Measurements from ENCODE around the gene EGR4.
A peak's percentile ranks its signal among the peaks of the same experiment; 100 is the strongest.

The EGR4 gene

GRCh38 chr2:73281244-73281643 is 12.1 kb downstream of the EGR4 start:
- Mint-ChIP-seq H3K4me1 (peaks cover 10% of the 10 kb centered on the region), H3K9me3 (no peaks in the 10 kb centered on the region), H3K4me3 (no peak overlapping the region), H3K27me3 (ENCODE audit: low read depth, poor library complexity) (peaks cover 67% of the 10 kb centered on the region), H3K27ac (no peak overlapping the region), H3K36me3 (ENCODE audit: low read depth) (no peaks in the 10 kb centered on the region)
- TF ChIP-seq CTCF (IDR thresholded peaks at IDR 0.05) = no peak
- no peak for DNase-seq

- H3K27ac Mint-ChIP-seq = no peak overlapping the region
- H3K9me3 Mint-ChIP-seq = no peaks in the 10 kb centered on the region
- no peak for TF ChIP-seq CTCF (IDR thresholded peaks at IDR 0.05)
- no peak overlapping the region for H3K4me3 Mint-ChIP-seq
- peaks cover 57% of the 10 kb centered on the region for H3K27me3 Mint-ChIP-seq (ENCODE audit: low read depth, poor library complexity)
- H3K4me1 Mint-ChIP-seq = peaks cover 10% of the 10 kb centered on the region
- DNase-seq = no peak
- no peaks in the 10 kb centered on the region for H3K36me3 Mint-ChIP-seq (ENCODE audit: low read depth)
Measured at GRCh38 chr2:73279852-73280251, 13.5 kb downstream of the EGR4 start.

GRCh38 chr2:73272270-73272669 is 21.1 kb downstream of the EGR4 start:
- peaks cover 15% of the 10 kb centered on the region for H3K36me3 Mint-ChIP-seq (ENCODE audit: low read depth)
- H3K9me3 Mint-ChIP-seq = peaks cover 8% of the 10 kb centered on the region
- H3K4me3 Mint-ChIP-seq = no peak overlapping the region
- peaks cover 10% of the 10 kb centered on the region for H3K4me1 Mint-ChIP-seq
- H3K27me3 Mint-ChIP-seq (ENCODE audit: low read depth, poor library complexity) = peaks cover 67% of the 10 kb centered on the region
- no peak overlapping the region for H3K27ac Mint-ChIP-seq
- no peak for DNase-seq
- no peak for TF ChIP-seq CTCF (IDR thresholded peaks at IDR 0.05)

GRCh38 chr2:73269686-73270465 is 23.5 kb downstream of the EGR4 start:
- Mint-ChIP-seq H3K9me3 (peaks cover 8% of the 10 kb centered on the region), H3K4me1 (peaks cover 10% of the 10 kb centered on the region), H3K36me3 (ENCODE audit: low read depth) (peaks cover 15% of the 10 kb centered on the region), H3K27ac (no peak overlapping the region), H3K4me3 (peak overlapping the region; percentile 7), H3K27me3 (ENCODE audit: low read depth, poor library complexity) (peaks cover 66% of the 10 kb centered on the region)
- no peak for DNase-seq
- TF ChIP-seq CTCF (IDR thresholded peaks at IDR 0.05) = no peak

GRCh38 chr2:73268830-73269685 is 24.3 kb downstream of the EGR4 start:
- peak overlapping the region; percentile 53 for H3K4me3 Mint-ChIP-seq
- H3K4me1 Mint-ChIP-seq = peaks cover 10% of the 10 kb centered on the region
- peaks cover 12% of the 10 kb centered on the region for H3K36me3 Mint-ChIP-seq (ENCODE audit: low read depth)
- peaks cover 68% of the 10 kb centered on the region for H3K27me3 Mint-ChIP-seq (ENCODE audit: low read depth, poor library complexity)
- H3K9me3 Mint-ChIP-seq = peaks cover 5% of the 10 kb centered on the region
- TF ChIP-seq CTCF (IDR thresholded peaks at IDR 0.05) = peak; percentile 28
- no peak overlapping the region for H3K27ac Mint-ChIP-seq
- DNase-seq = peak; percentile 62

All from nephron progenitor cell (in vitro differentiated cells).